Activated naive CD4-positive, alpha-beta T cell treated with anti-CD3 and anti-CD28 coated beads, Interleukin-2, amount 50 U/mL, for 16 hours (primary cell): Measurements from ENCODE around the gene ZMYM2.
"Not testable (repeated sequence)": the region's sequence is repeated elsewhere in the genome, so short reads cannot be mapped to it uniquely, and the experiment has no call there.

Source experiments
- DNase-seq: peaks from one replicate; pipeline ENCODE4 v3.0.0-alpha.2; 2020

ZMYM2 gene

DNA sequence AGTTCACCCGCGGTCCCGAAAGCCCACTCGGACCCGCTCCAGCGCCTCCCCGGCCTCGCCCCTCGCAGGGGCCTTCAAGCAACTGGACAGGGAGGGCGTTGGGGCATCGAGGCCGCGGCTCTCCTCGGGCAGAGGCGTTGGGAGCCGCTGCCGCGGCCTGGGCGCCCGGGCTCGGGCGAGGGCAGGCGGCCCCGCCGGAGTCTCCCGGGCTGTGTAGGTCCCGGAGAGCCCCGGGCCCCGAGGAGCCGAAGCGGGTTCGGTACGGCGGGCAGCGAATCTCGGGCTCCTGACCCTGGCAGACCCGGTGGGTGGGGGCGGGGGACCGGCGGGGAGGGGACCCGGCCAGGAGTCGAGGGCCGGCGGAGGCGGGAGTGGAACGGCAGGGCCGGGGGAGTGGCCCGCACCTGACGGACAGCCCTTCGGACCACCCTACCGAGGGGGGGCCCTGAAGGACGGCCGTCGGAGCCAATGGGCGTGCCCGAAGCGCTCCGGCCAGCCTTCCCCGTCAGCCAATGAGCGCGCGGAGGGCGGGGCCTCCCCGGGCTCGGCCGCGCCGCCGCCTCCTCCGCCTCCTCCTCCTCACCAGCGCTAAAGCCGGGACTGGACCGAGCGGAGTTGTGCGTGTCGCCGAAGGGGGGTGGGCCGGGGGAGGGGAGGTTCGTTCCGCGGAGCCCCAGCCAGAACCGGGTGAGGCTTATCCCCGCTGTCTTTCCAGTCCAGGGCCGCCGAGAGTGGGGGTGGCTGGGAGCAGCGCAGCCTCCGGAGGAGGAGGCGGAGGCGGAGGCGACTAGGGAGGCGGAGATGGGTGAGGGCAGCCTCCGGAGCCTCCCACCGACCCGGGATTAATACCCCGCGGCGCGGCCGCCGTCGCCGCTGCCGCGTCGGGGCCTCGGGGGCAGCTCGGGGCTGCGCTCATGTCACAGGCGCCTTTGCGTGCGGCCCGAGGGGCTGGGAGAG lies at the start of gene ZMYM2:
Gene ZMYM2 (plus strand): TSS at position 573 of the 957 bp plus-strand sequence. CDS start 34,346 bp downstream, outside the sequence.
- peak; percentile 98 for DNase-seq

DNA sequence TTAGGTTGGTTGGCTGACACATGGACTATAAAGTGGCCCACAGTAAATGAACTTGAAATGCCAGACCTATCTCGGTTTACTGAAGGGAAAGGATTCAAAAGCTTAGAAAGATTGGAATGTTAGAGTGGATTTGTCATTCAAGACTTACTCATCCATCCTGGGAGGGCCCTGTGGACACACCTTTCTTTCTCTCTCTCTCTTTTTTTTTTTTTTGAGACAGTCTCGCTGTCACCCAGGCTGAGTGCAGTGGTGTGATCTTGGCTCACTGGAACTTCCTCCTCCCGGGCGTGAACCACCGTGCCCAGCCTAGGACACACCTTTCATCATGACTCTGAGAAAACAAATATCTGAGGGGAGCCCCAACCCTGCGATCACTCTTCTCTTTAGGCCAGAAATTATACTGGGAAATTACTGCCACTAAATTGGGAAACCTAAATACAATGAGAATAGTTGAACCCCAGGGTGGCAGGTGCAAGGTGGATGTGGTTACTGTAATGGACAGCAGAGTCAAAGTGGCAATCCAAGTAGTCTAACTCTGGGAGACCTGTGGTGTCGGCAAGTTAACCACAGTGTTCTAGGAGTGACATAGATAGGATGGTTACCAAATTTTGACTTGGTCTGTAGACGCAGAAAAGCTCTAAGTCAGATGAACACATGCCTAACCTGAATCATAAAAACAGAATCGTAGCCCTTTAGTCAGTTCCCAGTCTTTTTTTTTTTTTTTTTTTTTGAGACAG lies 48.0 kb upstream of the ZMYM2 start:
- no peak for DNase-seq

DNA sequence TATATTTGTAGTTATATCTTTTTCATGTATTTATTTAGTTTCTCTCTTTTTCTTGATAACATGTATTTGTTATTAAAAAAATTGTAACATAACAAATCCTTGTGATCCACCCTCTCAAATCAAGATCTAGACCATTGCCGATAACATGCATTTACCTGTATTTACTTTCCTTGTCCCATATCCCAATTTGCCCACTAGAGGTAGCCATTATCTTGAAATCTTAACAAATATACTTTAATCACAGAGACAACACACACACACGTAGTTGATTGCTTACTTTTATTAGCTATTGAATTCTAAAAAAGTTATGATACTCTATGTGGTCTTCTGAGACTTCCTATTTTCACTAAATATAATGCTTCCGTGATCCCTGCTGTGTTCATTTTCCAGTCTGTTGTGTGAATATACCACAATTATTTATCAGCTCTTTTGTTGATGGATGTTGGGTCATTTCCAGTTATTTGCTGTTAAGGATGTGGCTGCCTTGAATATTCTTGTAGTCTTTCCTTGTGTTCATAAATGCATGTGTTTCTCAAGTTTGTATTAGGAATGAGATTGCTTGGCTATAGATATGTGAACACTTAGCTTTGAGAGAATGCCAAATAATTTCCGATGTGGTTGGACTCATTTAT lies 31.3 kb upstream of the ZMYM2 start:
- no peak for DNase-seq

DNA sequence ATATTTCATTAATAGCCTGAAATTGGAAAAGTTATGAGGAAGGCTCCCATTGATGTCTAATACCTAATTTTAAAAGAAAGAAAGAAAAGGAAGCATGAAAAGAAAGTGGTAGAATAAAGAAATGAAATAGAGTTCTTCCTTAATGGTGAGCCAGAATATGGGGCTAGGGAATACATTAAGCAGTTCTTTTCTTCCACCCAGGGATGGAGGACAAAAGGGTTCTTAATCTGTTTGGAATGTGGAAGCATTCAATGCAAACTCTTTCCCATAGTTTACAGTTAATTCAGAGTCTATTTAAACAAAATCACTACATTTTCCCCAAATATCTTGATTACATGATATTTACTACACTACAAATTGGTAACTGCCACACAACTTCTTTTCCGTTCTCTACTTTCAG lies 18.4 kb upstream of the ZMYM2 start:
- no peak for DNase-seq

DNA sequence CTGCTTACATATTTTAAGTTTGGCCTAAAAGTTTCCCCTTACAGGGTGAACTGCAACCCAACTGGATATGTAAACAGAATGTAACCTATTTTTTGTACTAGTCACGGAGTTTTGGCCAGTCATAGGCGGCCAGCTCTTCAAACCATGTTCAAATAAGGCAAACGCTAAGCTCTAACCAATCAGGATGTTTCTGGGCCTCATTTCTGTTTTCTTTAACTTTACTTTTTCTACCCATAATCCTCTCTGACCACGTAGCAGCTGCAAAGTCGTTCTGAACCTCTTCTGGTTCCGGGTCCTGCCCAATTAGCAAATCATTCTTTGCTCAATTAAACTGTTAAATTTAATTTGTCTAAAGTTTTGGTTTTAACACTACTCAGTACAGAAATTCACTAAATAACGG lies 8.2 kb upstream of the ZMYM2 start:
- no peak for DNase-seq

DNA sequence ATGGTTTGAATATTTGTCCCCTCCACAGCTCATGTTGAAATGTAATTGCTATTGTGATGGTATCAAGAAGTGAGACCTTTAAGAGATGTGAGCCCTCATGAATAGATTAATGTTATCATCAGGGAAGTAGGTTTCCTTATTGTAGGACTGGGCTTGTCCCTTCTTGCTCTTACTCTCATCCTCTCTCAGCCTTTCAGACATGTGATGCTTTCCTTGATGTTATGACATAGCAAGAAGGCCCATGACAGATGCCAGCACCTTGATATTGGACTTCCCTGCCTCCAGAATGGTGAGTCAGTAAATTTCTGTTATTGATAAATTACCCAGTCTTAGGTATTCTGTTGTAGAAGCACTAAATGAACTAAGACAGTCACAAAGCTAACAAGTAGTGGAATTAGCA lies 5.7 kb upstream of the ZMYM2 start:
- DNase-seq, result no peak

DNA sequence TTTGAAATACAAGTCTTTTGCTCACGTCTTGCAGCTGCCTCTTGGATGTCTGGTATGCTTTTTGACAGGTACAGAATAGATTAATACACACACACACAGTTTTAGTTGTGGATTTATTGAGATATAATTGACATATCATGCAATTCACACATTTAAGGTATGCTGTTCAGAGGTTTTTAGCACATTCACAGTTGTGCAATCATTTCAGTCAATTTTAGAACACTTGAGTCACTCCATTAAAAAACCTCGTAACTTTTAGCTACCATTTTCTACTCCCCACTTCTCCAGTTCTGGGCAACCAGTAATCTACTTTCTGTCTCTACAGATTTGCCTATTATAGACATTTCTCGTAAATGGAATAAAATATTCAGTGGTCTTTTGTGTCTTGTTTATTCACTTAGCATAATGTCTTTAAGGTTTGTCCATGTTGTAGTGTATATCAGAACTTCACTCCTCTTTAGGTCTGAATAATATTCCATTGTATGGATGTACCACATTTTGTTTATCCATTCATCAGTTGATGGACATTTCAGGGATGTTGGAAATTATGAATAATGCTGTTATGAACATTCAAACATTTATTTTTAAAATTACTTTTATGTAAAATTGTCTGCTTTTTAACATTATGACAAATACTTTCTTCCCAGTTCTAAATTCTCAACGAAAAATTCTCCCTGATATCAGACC lies 2.5 kb upstream of the ZMYM2 start:
- DNase-seq, result no peak

DNA sequence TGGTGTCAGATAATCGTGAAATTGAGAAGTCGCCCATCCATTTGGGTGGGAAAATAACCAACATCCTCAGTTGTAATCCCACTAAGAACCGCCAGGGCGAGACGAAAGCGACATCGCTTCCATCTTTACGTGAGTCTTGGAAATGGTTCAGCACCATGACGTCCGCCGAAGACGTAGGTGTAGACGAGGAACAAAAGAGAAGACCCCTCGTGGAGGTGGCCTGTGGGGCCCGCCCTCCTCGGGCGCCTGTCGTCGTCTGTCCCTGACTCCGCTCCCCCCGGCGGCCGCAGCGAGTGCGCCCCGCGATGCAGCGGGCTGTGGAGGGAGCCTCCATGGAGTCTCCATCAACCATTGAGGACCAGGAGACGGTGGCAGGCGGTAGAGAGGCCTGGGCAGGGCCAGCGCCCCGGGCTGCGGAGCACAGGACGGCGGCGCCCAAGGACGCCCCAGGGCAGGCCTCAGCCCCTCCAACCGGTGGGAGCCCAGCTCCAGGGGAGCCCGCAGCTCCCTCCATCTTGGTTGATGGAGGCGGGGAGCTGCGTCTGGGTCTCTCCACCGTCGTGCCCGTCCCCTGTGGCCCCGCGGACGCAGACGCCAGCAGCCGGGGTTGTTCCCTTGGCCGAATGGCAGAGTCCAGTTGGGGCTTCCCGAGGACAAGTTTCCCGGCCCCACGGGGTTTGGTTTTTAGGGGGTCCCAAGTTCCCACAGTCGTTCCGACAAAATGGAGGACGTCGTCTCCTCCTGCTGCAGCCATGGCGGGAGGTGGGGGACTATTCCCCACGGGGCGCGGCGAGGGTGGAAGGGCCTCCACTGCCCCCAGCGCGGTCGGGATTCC lies 990 bp upstream of the ZMYM2 start:
- peak; percentile 84 for DNase-seq

DNA sequence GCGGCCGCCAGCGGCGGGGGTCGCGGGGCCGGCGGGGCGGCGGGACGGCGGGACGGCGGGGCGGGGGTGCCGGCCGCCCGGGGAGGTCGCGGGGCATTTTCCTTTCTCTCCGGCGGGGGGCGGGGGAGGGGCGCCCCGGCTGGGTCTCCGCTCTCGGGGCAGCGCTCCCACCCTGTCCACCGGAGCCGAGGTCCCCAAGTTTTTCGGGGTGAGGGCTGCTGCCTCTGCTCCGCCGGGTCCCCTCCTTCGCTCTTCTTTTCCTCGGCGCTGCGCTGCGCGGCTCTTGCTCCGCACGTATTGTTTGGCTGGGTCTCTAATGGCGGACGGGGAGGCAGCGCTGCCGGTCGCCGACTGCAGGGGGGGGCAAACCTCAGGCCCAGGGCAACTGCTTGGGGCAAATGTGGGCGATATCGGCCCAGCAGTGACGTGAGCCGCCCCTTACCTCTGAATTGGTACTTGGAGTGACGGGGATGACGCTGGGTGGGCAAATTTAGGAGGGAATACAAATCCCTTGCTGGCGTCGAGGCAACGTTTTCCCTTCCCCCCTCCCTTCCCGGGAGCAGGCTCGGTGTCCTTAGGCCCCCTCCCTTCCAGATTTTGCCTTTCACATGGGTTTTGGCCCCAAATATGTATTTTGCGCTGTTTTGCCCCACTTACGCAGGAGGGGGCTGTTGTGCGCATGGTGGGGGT lies 759 bp downstream of the ZMYM2 start:
- DNase-seq, result peak; percentile 76

DNA sequence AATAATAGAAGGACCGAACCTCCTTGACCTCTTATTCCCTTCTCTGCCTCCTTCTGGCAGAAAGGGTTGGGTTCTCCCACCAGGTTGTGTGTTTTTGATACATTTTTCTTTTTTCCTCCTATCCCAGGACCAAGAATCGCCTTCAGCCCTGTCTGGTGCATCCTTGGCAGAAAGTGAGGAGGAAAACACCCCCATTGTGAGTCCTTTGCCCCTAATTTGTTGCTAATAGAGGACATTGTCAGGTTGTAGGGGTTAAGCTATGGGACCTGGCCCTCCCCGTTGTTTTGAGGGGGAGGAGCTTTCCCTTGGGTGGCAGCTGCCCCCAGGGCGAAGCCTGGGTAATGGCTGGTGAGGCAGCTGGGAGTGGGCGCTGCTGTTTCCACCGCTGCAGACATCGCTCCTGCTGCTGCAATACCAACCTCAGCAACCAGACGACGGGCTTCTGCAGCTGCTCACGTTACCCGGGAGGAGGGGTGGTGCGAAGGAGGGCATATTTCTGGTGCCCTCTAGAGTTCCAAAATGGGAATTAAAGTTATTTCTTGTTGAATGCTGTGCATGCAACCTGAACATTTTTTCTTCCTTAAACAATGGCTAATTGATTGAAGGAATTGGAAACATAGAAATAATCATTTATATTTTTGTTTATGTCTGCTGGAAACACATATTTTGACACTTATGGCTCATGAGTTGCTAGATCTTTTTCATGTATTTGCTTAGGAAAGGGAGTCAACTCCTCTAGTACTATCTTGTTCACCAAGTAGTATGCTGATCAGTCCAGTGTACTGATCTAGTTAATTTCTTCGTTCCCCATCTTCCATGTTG lies 1.5 kb downstream of the ZMYM2 start:
- DNase-seq, result peak; percentile 89

DNA sequence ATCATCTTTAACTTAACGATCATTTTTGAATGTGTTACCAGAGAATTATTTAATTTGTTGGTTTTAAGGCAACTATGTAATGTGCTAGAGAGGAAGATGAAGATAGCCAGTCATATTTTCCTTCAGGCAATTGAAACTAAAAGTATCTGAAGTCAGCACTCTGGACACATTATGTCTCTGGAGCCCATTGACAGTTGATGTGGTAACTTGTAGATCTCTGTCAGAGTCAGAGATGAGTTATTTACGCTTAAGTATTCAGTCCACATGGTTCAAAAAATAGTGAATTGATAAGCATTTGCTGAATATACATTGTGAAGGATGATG lies 2.1 kb downstream of the ZMYM2 start:
- no peak for DNase-seq

DNA sequence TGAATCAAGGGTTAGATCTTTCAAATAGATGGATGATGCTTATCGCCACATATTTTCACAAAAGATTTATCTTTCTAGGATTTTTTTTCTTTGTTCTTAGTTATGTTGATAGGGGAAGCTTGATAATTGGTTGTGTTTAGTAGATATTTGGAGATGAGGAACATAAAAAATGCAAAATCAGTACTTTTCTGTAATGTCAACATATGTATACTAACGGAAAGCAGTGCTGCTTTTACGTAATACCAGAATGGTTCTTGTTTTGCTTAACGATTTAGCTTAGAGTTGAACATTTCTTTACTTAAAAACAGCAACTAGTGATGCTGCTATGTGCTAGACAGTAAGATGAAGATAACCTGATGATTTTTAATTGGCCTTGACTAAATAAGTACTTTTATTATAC lies 3.0 kb downstream of the ZMYM2 start:
- no peak for DNase-seq

DNA sequence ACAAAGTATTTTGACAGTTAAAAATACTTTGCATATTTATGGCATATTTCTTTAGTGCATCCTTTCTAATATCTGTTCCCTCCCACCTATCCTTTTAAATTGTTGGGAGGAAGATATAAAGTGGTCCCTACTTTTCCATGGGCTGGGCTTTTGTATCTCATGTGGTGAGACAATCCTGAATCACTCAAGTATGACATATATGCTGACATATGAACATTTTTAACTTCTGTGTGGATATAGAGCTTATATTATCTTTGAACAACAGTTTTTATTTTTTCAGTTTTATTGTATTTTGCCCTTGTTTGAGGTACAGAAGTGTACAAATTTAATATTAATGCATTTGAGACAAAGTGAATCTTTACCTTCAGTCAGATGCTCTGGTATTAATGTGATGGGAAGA lies 3.4 kb downstream of the ZMYM2 start:
- DNase-seq, result no peak

DNA sequence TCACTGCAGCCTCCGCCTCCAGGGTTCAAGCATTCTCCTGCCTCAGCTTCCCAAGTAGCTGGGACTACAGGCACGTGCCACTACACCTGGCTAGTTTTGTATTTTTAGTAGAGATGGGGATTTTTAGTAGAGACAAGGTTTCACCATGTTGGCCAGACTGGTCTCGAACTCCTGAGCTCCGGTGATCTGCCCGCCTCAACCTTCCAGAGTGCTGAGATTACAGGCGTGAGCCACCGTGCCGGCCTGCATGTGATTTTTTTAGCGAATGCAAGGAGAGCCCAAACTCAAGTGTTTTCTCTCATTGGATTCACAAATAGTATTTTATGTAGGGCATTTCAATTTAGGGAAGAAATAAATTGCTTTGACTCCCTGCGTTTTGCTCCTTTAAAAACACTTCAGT lies 4.4 kb downstream of the ZMYM2 start:
- no peak for DNase-seq

DNA sequence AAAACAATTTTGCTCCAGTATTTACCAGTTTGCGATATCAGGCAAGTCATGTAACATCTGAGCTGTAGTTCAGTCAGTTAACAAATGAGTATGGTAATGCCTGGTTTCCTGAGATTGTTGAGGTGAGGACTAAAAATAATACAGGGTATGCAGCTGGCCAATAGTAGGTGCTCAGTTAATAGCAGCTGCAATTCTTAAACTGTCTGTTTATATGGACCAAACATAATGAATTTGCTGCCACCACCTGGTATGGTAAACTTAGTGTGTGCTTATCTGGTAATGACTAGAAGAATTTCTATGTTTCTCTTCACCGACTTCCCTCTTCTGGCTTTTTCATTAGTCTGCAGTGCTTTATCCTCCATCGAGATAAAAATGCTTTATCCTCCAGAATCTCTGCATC lies 9.1 kb downstream of the ZMYM2 start:
- no peak for DNase-seq

DNA sequence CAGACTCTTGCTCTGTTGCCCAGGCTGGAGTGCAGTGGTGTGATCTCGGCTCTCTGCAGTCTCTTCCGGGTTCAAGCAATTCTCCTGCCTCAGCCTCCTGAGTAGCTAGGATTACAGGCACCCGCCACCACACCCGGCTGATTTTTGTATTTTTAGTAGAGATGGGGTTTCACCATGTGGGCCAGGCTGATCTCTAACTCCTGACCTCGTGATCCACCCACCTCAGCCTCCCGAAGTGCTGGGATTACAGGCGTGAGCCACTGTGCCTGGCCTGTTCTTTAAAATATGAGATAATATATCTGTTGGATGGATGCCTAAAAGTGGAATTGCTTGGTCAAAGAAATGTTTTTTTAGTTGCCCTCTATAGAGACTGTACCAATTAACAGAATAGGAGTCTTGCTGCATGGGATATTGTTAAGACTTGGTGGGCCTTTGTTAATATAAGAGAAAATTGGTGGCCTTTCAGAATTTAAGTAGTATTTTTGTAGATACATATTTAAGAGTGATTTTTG lies 16.0 kb downstream of the ZMYM2 start:
- not testable (repeated sequence) for DNase-seq

DNA sequence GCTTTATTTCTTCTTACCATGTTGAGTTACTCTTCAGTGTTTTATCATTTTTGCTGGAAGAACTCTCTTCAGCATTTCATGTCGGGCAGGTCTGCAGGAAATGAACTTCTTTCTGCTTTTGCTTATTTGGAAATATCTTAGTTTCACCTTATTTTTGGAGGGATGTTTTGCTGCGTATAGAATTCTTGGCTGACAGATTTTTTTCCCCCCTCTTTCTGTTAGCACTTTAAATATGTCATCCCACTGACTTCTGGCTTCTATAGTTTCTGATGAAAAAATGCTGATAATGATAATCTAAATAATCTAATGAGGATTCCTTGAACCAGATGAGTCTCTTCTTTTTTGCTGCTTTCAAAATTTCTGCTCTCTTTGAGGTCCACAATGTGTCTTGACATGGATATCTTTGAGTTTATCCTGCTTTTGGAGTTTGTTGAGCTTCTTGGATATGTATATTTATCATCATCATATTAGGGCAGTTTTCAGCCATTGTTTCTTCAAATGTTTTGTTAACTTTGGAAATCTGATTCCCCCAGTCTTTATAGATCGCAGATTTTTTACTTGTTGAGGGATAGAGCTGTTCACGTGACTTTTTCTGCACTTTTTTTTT lies 20.4 kb downstream of the ZMYM2 start:
- DNase-seq, result no peak

DNA sequence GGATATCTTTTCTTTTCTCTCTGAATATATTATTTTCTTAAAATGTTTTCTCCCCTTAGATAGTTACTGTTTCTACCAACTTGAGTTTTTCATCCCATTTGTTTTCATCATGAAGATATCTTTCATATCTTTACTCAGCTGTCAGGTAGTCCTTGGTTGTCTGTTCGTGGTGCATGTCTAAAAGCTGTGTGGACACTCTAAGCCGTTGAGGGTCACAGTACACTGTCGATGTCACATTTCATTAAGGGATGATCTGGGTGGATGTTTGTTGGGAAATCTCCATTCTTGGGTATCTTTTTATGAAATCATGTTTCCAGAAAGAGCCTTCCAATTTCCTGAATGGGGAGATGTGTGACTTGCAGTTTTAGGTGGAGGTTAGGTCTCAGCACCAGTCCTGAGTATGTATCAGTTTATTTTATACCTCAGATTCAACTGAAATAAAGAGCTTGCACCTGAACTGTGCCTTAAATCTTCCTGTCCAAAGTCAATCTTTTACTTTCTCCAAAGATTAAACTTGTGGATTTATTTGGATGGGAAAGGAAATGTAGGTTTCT lies 23.2 kb downstream of the ZMYM2 start:
- no peak for DNase-seq

DNA sequence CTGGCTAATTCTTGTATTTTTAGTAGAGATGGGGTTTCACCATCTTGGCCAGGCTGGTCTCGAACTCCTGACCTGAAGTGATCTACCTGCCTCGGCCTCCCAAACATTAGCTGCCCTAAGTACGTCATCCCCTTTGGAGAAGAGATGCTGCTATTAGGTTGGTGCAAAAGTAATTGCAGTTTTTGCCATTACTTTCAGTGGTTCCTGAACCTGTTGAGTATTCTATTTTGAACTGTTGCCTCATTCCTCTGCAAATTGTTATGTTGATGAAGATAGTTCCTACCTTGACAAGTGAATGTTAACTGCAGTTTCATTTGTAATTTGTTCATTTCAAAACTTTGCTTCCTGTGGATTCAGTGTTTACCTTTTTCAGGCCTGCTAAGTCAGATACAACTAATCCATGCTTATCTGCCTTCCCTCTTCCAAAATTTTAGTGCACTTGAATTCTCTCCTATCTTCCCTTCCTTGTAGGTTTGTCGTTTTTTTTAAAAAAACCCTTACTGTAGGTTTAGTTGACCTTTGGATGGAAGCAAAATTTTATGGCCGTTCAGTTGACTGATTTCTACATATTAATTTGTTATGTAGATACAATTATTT lies 24.0 kb downstream of the ZMYM2 start:
- no peak for DNase-seq
